MM.1S (cell line): ENCODE measurements around the gene DCST2.

Source experiments
- DNase-seq: peaks from one replicate; pipeline ENCODE4 v3.0.0-alpha.2; 2015
- H2AFZ ChIP-seq: fragments of 300-600 bp; sonication (generic); 2 replicates; pipeline ENCODE4 v1.6.0; 2016; ENCODE audit warnings: antibody characterized with exemption, low read length
- H3F3A ChIP-seq: fragments of 300-600 bp; sonication (generic); 2 replicates; pipeline ENCODE4 v1.6.1; 2016; ENCODE audit warnings: mild to moderate bottlenecking, antibody characterized with exemption, low read length, moderate library complexity, mixed read lengths; ENCODE audit not compliant: insufficient read depth
- H3K27ac ChIP-seq: fragments of 300-600 bp; sonication (generic); 2 replicates; pipeline ENCODE4 v1.5.1; 2016; ENCODE audit warnings: mild to moderate bottlenecking, low read length
- H3K27me3 ChIP-seq: fragments of 300-600 bp; sonication (generic); replicated peaks from 2 replicates; pipeline ENCODE4 v1.6.0; 2016; ENCODE audit warnings: low read length; ENCODE audit not compliant: insufficient read depth
- H3K36me3 ChIP-seq: fragments of 300-600 bp; sonication (generic); replicated peaks from 2 replicates; pipeline ENCODE4 v1.6.1; 2016; ENCODE audit warnings: mild to moderate bottlenecking, low read length, mixed read lengths; ENCODE audit not compliant: insufficient read depth
- H3K4me1 ChIP-seq: fragments of 300-600 bp; sonication (generic); 2 replicates; pipeline ENCODE4 v1.6.1; 2016; ENCODE audit warnings: low read length, mixed read lengths
- H3K4me2 ChIP-seq: fragments of 300-600 bp; sonication (generic); 2 replicates; pipeline ENCODE4 v1.6.0; 2016; ENCODE audit warnings: low read depth, low read length
- H3K4me3 ChIP-seq: fragments of 300-600 bp; sonication (generic); 2 replicates; pipeline ENCODE4 v1.5.1; 2016; ENCODE audit warnings: low read length, mixed read lengths
- H3K79me2 ChIP-seq: fragments of 300-600 bp; sonication (generic); 2 replicates; pipeline ENCODE4 v1.6.1; 2016; ENCODE audit warnings: mixed run types, low read length, mixed read lengths
- H3K9ac ChIP-seq: fragments of 300-600 bp; sonication (generic); 2 replicates; pipeline ENCODE4 v1.6.1; 2016; ENCODE audit warnings: low read length, mixed read lengths
- H3K9me2 ChIP-seq: fragments of 300-600 bp; sonication (generic); replicated peaks from 2 replicates; pipeline ENCODE4 v1.6.1; 2016; ENCODE audit warnings: mild to moderate bottlenecking, low read length, mixed read lengths; ENCODE audit not compliant: insufficient read depth
- H3K9me3 ChIP-seq: fragments of 300-600 bp; sonication (generic); replicated peaks from 2 replicates; pipeline ENCODE4 v1.6.1; 2016; ENCODE audit warnings: mild to moderate bottlenecking, low read length, mixed read lengths; ENCODE audit not compliant: insufficient read depth
- H4K20me1 ChIP-seq: fragments of 300-600 bp; sonication (generic); 2 replicates; pipeline ENCODE4 v1.6.1; 2016; ENCODE audit warnings: mild to moderate bottlenecking, low read length, moderate library complexity, mixed read lengths; ENCODE audit not compliant: insufficient read depth
- CTCF ChIP-seq: fragments of 300-600 bp; sonication (generic); IDR thresholded peaks from 2 replicates; pipeline ENCODE4 v1.5.1; 2016; ENCODE audit warnings: antibody characterized with exemption, low read length, mixed read lengths
- EZH2 ChIP-seq: fragments of 300-600 bp; sonication (generic); optimal IDR thresholded peaks from 2 replicates; pipeline ENCODE3; 2017; ENCODE audit warnings: low read depth, mild to moderate bottlenecking, antibody characterized with exemption, low read length, mixed read lengths
- EZH2phosphoT487 ChIP-seq: fragments of 300-600 bp; sonication (generic); IDR thresholded peaks from 2 replicates; pipeline ENCODE4 v1.6.1; 2018; ENCODE audit warnings: antibody characterized with exemption, low read length

The DCST2 gene

GRCh38 chr1:154990276-154990675 lies 43.3 kb downstream of the DCST2 start:
- no peaks in the 10 kb centered on the region for H3K9me3 ChIP-seq
- H3K4me3 ChIP-seq: no peak overlapping the region
- TF ChIP-seq EZH2 (no peak), EZH2phosphoT487 (no peak), CTCF (no peak)
- no peak overlapping the region for H3K27ac ChIP-seq
- no peak for DNase-seq
- no peaks in the 10 kb centered on the region for H4K20me1 ChIP-seq
- H3K9me2 ChIP-seq: no peaks in the 10 kb centered on the region
- H3K79me2 ChIP-seq: peaks cover 50% of the 10 kb centered on the region
- peaks cover 22% of the 10 kb centered on the region; the same call in 1 of the 2 replicates for H3F3A ChIP-seq
- H2AFZ ChIP-seq: no peak overlapping the region
- peaks cover 9% of the 10 kb centered on the region; the same call in 1 of the 2 replicates for H3K4me1 ChIP-seq
- no peak overlapping the region for H3K9ac ChIP-seq
- no peak overlapping the region for H3K4me2 ChIP-seq
- H3K36me3 ChIP-seq: peaks cover 16% of the 10 kb centered on the region
- H3K27me3 ChIP-seq: no peaks in the 10 kb centered on the region

- Histone ChIP-seq H3K4me3 (no peak overlapping the region), H3K9me2 (no peaks in the 10 kb centered on the region), H3K4me2 (no peak overlapping the region), H3K9me3 (no peaks in the 10 kb centered on the region), H3K27me3 (no peaks in the 10 kb centered on the region), H3K27ac (no peak overlapping the region), H3K4me1 (peaks cover 4% of the 10 kb centered on the region; the same call in 1 of the 2 replicates), H3K9ac (no peak overlapping the region), H4K20me1 (no peaks in the 10 kb centered on the region), H2AFZ (no peak overlapping the region), H3F3A (peaks cover 25% of the 10 kb centered on the region), H3K79me2 (peaks cover 59% of the 10 kb centered on the region), H3K36me3 (peaks cover 16% of the 10 kb centered on the region)
- TF ChIP-seq CTCF (no peak), EZH2phosphoT487 (no peak), EZH2 (no peak)
- DNase-seq: no peak
These were observed 44.3 kb downstream of the DCST2 start for GRCh38 chr1:154989195-154989860.

- peaks cover 16% of the 10 kb centered on the region for H3K36me3 ChIP-seq
- TF ChIP-seq CTCF: peak; percentile 30
- no peak for TF ChIP-seq EZH2
- no peak for TF ChIP-seq EZH2phosphoT487
- H3K4me3 ChIP-seq: no peak overlapping the region
- H3K79me2 ChIP-seq: peaks cover 69% of the 10 kb centered on the region
- H2AFZ ChIP-seq: no peak overlapping the region
- H3K9me3 ChIP-seq: no peaks in the 10 kb centered on the region
- no peaks in the 10 kb centered on the region for H3K9me2 ChIP-seq
- no peaks in the 10 kb centered on the region for H4K20me1 ChIP-seq
- no peak overlapping the region for H3K27ac ChIP-seq
- H3K9ac ChIP-seq: no peak overlapping the region
- H3K4me2 ChIP-seq: no peak overlapping the region
- DNase-seq: peak; percentile 15
- H3K27me3 ChIP-seq: no peaks in the 10 kb centered on the region
- H3F3A ChIP-seq: peaks cover 24% of the 10 kb centered on the region
- H3K4me1 ChIP-seq: no peaks in the 10 kb centered on the region
These were observed 45.3 kb downstream of the DCST2 start for GRCh38 chr1:154988058-154988954.
